ENCODE results near the gene SDF2. TPM values are rescaled to one million over a fixed set of nuclear protein-coding genes. Genes with fewer than 3 reads are reported as not detected.
"Not testable (repeated sequence)": the region's sequence is repeated elsewhere in the genome, so short reads cannot be mapped to it uniquely, and the experiment has no call there.

SDF2 gene
- total and polyA plus RNA-seq, 12 donors, result 50.6 to 195 (median 84.5) TPM

DNA sequence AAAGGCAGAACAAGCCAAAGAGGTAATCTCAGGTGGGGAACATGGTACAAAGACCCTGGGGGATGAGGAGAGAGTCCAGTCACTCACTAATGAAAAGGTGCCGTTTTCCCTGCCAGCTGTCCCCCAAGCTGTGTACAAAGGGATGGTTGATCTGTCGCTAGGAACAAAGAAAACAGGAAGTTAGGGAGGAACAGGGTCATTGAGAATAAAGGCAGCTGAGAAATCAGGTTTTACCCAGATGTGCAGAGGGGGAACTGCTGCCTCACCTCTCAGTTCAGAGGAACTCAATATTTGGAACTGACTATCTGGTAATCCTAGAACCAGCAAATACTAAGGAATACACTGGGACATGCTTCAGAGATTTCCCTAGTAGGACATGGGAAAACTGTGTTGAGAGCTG, 49.2 kb downstream of the SDF2 start:
- DNase-seq, result no peak
- no peak overlapping the region for H3K4me3 ChIP-seq
- no peaks in the 10 kb centered on the region for H3K9me3 ChIP-seq (replicated peaks in 1 of 3)
- H3K36me3 ChIP-seq (replicated peaks in 1 of 2), result peaks cover 0 to 41% of the 10 kb centered on the region in 2 donors
- WGBS, 4 donors, result 53 to 76% (median 67%) methylated on average over 2 of the region's 2 CpGs
- no peak overlapping the region for H3K27ac ChIP-seq
- H3K4me1 ChIP-seq (replicated peaks in 1 of 2), result no peaks in the 10 kb centered on the region
- intact Hi-C loops (cut with DNase I), result loop anchor here (5.0 to 10.0 kb wide), 2 partner anchors 65 to 118 kb away; no protein-coding TSS in a partner anchor
- H3K27me3 ChIP-seq, result no peaks in the 10 kb centered on the region
- no peak for TF ChIP-seq POLR2A (IDR thresholded peaks at IDR 0.05)
- TF ChIP-seq, protein P1, sequence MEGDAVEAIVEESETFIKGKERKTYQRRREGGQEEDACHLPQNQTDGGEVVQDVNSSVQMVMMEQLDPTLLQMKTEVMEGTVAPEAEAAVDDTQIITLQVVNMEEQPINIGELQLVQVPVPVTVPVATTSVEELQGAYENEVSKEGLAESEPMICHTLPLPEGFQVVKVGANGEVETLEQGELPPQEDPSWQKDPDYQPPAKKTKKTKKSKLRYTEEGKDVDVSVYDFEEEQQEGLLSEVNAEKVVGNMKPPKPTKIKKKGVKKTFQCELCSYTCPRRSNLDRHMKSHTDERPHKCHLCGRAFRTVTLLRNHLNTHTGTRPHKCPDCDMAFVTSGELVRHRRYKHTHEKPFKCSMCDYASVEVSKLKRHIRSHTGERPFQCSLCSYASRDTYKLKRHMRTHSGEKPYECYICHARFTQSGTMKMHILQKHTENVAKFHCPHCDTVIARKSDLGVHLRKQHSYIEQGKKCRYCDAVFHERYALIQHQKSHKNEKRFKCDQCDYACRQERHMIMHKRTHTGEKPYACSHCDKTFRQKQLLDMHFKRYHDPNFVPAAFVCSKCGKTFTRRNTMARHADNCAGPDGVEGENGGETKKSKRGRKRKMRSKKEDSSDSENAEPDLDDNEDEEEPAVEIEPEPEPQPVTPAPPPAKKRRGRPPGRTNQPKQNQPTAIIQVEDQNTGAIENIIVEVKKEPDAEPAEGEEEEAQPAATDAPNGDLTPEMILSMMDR (IDR thresholded peaks at IDR 0.05), result no peak

DNA sequence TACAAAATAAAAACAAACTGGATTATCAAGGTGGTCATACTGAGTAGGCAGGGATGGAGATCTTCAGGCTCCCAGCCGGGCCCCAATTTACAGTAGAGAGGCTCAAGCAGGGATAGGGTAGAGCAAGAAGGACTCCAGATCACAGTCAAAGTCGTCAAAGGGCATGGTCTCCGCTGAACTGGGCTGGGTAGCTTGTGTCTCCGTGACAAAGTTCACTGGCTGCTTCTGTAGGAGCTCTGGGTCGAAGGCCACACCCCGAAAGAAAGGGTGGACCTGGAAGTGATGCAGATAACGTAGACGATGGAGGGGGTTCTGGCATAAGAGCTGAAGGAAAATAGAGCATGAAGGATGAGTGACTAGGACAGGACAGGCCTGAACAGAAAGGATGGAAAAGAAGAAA, 51.3 kb downstream of the SDF2 start:
- TF ChIP-seq POLR2A (IDR thresholded peaks at IDR 0.05), result no peak
- TF ChIP-seq, protein P1 (IDR thresholded peaks at IDR 0.05), result no peak
- no peak for DNase-seq
- no peaks in the 10 kb centered on the region for H3K27me3 ChIP-seq
- H3K9me3 ChIP-seq (replicated peaks in 1 of 3), result no peaks in the 10 kb centered on the region
- H3K36me3 ChIP-seq (replicated peaks in 1 of 2), result peaks cover 0 to 20% of the 10 kb centered on the region in 2 donors
- WGBS, 4 donors, result 88 to 93% (median 91%) methylated on average over 8 of the region's 8 CpGs
- no peak overlapping the region for H3K27ac ChIP-seq
- intact Hi-C loops (cut with DNase I), result loop anchor here (5.0 to 10.0 kb wide), 2 partner anchors 63 to 116 kb away; no protein-coding TSS in a partner anchor
- no peak overlapping the region for H3K4me3 ChIP-seq
- H3K4me1 ChIP-seq (replicated peaks in 1 of 2), result no peaks in the 10 kb centered on the region

DNA sequence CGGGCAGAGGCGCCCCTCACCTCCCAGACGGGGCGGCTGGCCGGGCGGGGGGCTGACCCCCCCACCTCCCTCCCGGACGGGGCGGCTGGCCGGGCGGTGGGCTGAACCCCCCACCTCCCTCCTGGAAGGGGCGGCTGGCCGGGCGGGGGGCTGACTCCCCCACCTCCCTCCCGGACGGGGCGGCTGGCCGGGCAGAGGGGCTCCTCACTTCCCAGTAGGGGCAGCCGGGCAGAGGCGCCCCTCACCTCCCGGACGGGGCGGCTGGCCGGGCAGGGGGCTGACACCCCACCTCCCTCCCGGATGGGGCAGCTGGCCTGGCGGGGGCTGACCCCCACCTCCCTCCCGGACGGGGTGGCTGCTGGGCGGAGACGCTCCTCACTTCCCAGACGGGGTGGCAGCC, 57.7 kb downstream of the SDF2 start:
- 86 to 97% (median 92%) methylated on average over 9 to 24 of the region's 31 CpGs for WGBS, 4 donors
- H3K36me3 ChIP-seq (replicated peaks in 1 of 2); intact Hi-C loops (cut with DNase I); H3K4me1 ChIP-seq (replicated peaks in 1 of 2); H3K27ac ChIP-seq; H3K9me3 ChIP-seq (replicated peaks in 1 of 3); H3K27me3 ChIP-seq; H3K4me3 ChIP-seq; DNase-seq: not testable (repeated sequence)

DNA sequence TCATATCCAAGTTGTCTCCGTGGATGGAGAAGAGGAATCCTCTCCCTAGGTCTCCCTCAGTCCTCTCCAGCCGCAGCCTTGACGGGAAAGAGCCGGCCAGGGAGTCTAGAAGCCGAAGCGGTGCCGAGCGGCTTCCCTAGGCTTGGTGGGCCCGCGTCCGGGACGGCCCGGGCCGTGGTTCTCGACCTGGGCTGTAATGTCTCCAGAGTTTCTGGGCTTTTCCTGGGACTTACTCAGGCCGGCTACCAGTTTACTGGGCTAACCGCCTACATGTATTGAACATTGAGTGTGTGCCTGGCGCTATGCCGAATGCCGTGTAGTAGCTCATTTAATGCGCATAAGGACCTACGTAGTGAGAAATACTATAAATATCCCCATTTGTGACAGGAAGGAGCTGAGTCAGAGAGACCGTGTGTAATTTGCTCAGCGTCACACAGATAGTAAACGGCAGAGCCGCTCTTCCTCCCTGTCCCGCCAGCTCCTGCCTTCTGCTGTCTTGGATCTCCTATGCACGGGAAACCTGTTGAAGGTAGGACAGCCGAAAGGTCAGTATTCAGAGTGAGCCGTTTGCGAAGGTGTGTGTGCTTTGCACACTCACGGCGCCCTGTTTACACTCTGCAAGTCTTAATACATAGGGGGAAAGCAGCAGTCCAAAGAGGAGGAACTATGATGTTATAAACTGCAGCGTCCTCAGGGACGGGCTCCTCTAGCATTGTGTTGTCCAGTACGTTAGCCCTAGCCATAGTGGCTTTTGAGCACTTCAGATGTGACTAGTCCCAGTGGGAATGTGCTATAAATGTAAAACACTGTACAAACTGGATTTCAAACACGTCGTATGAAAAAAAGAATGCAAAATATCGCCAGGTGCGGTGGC, 62.2 kb downstream of the SDF2 start:
- WGBS, 4 donors, result 6 to 15% (median 8%) methylated on average over 25 to 40 of the region's 40 CpGs
- H3K4me3 ChIP-seq, result peak overlapping the region in 3 of 4 donors; percentile 54 to 58 (median 56)
- H3K27me3 ChIP-seq, result no peaks in the 10 kb centered on the region
- DNase-seq, result peak; percentile 67 to 91 (median 80)
- peak overlapping the region; percentile 90 to 98 (median 93) for H3K27ac ChIP-seq
- TF ChIP-seq, protein P1 (IDR thresholded peaks at IDR 0.05), result no peak
- peak; percentile 3 to 19 for TF ChIP-seq POLR2A (IDR thresholded peaks at IDR 0.05)
- no peaks in the 10 kb centered on the region for H3K36me3 ChIP-seq (replicated peaks in 1 of 2)
- no peaks in the 10 kb centered on the region for H3K9me3 ChIP-seq (replicated peaks in 1 of 3)
- intact Hi-C loops (cut with DNase I), result no loop called here
- H3K4me1 ChIP-seq (replicated peaks in 1 of 2), result peaks cover 0 to 19% of the 10 kb centered on the region in 2 donors
